ENCODE results near the gene CD163.
"Not testable (repeated sequence)": the region's sequence is repeated elsewhere in the genome, so short reads cannot be mapped to it uniquely, and the experiment has no call there.

CD163 gene

DNA sequence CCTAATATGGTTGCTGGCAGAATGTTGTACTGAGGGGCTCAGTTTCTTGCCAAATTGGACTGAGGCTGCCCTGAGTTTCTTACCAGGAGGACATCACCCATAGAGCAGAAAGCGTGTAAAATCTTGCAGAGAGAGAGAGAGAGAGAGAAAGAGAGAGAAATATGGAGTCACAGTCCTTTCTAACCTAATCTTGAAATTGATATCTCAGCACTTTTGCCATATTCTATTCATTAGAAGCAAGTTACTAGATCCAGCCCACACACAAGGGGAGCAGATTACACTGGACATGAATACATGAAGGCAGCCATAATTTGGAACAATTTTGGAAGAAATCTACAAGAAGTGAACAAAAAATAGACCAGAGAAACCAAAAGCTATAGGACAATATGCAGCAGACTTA lies 55.5 kb downstream of the CD163 start:
- DNase-seq = no peak

DNA sequence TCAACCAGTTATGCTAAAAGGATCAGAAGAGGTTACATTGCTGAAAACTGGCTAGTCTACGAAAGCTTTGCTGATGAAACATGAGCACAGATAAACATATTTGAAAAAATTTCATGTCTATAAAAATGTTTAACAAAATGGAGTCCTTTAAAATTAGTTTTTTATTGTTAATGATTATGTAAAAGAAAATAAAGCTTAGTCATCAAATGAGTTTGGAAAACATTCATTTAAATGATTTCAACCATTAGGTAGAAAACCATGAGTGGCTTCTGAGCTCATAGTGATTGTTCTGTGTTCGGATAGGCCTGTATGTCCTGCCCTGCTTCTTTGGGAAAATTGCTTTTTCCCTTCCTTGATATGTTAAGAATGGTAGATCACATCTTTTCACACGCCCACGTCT lies 59.0 kb downstream of the CD163 start:
- DNase-seq = no peak

DNA sequence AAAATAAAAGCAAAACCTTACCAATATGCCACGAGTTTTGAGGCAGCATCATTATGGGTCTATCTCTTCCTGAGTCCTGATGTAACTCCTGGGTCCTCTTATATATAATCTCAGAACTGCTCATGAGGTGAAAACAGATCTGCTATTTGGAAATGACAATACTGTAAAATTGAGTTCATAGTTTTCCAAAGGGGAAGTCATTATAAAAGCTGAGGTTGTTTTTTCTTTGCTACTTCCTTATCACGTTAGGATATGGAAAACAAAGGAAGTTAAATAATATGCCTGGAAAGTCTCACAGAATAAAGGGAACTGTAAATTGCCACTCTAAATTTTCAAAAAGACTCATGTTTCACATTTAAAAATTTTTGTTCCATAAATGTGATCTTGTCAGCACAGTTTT lies 59.5 kb downstream of the CD163 start, which contains the start of gene CD163L1:
TSS of gene CD163L1 (minus strand) at position 78 of the 400 bp plus-strand sequence. CDS start at position 52, 26 bp downstream.
- no peak for DNase-seq

DNA sequence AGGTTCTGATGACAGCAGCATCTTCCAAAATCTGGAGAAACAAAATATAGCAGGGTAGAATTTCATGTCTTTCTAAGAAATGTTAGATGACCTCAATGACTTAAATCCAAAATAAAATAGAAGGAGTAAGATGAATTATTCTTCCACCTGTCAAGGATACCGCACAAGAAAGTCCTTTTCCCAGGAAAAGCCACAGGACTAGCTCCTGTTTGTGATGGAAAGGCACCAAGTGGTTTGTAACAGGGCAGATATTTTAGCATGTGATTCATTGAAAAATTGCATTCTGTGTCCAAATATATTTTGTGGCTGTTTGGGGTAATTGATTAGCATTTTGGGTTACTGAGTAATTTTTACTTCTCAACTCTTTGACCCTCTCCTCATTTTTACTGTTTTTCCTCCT lies 62.4 kb downstream of the CD163 start:
- no peak for DNase-seq

DNA sequence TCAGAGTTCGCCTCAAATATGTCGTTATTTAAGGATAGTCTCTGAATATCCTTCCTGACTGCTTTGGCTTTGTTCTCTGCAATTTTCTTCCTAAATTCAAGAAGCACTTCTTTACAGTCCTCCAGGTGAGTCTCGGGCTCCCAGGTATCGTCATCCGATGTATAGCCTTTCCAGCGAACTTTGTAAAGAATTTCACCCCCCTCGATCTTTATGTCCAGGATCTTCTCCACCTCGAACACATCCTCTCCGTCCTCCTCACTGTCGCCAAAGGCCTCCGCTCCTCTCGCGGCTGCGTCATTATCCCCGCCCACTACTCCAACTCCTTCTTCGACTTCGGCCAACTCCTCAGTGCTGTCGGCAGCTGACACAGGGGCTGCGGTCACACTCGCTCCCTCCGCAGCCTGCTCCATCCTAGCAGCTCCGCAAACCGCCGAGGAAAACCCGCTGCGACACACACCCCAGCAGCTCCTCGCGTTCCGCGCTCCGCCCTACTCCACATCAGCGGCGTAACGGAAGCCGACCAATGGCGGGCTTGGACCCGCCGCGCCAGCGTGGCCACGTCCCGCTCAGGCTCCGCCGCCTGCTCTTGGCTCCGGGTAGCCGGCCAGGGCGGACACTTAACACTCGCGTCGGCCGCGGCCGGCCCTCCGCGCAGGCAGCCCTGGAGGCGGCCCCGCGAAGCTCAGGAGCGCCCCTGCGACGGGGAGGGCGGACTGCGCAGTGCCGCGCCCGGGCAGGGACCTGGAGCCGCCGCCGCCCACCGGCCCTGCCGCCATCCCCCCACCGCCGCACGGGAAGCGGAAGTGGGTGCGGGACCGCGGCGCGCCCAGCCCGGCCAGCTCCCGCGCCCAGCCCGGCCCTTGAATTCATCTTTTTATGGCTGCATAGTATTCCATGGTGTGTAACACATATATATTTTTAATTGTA lies 63.7 kb downstream of the CD163 start:
- no peak for DNase-seq

DNA sequence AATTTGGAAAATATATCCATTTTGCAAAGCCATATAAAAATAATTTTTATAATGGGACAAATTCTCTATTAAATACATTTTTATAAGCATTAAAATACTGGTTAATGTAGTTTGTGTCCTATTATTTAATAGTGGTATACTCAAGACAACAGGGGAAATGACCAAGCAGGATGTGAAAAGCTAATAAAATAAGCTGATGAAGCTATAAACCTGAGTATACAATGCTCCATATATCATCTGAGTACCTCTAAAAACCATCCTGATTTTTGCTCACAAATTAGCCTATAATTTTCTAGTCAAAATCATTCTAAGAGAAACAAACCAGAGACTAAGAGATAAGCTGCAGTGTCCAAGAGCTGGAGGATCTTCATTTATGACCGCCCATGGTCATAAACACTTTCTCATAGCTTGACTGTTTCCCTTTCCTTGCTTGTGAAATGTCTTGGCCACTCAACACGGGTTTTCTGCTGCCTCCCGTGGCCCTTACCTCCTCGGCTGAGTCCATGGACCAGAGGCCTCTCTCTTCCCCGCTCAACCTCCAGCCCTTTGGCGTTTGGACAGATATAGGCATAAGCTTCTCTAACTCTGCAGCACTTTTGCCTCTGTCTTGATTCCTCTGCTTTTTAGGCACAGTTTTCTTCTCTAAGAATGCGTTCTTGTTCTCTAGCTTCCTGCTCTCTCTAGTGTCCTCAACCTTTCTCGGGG lies 65.1 kb downstream of the CD163 start:
- not testable (repeated sequence) for DNase-seq

DNA sequence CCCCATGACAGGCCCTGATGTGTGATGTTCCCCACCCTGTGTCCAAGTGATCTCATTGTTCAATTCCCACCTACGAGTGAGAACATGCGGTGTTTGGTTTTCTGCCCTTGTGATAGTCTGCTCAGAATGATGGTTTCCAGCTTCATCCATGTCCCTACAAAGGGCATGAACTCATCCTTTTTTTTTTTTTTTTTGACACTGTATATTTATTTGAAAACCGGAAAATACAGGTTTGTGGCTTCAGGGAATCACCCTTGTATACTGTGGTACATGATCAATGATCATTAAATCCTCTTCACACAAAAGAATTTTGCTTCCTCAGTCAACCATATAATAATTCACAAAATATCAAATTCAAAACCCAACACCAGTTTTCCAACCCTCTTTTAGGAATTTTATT lies 66.1 kb downstream of the CD163 start:
- DNase-seq = not testable (repeated sequence)

DNA sequence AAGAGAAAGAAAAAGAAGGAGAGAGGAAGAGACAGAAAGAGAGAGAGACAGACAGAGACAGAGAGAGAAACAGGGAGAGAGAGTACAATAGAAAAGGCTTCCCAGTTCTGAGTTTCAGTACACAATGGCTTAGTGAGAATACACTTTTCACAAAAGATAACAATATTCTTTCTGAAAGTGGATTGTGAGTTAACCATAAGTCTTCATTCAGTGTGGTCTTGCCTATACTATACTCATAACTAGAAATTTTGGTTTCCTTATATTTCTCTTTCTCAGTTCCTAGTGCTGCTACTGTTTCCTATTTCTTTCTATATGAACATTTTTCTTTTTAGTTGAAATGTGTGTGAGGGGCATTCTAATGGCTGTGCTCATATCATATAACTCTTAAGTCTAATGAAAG lies 68.9 kb downstream of the CD163 start:
- DNase-seq = no peak

DNA sequence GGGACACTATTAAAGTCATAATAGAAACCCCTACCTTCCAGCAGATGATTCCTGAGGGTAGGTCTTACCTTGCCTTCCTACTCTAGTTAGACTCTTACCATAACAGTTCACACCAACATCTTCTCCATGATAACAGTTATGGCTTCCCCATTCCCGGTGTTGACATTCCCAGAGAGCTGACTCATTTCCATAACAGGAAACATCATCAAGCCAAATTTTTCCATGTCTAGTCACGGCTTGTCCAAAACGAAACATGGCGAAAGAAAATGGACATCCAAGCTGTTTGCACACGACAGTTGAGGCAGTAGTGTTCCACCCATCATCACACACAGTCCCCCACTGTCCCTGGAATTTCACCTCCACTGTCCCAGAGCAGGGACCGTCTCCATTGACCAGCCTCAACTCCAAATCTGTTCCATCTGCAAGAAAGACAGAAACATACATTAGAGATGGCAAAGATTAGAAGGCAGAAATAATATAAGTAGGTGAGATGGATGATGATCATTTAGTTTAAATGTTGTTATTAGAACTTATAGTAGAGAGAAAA lies 70.2 kb downstream of the CD163 start:
- DNase-seq = no peak

DNA sequence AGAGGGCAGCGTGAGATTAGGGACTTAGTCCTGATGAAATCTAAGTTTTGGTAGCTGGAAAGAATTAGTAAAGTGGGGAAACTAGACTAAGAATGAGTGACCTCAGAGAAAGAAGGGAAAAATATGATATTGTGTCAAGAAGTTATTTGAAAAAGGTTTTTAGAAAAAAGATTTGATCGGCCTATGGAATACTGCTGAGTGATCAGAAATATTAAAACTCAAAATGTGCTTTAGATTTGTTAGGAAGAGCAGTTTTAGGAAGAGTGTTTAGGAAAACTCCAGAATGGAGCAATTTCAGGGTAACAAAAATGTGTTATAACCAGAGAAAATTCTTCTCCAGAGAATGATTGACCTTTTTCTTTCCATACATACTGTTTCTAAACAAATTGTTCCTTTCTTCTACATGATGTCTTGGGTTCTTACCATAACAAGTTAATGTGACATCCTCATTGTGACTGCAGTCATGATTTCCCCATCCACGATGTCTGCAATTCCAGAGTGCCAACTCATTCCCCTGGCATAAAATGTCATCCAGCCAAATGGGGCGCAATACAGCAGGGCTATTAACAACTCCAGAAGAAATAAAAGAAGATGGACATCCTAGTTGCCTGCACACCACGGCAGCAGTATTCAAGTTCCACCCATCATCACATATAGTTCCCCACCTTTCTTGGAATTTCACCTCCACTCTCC lies 71.4 kb downstream of the CD163 start:
- DNase-seq = no peak
